ENCODE measurements around the gene TUBB2A.
A peak's percentile ranks its signal among the peaks of the same experiment; 100 is the strongest.
"Not testable (repeated sequence)": the region's sequence is repeated elsewhere in the genome, so short reads cannot be mapped to it uniquely, and the experiment has no call there.

Gene TUBB2A

DNA sequence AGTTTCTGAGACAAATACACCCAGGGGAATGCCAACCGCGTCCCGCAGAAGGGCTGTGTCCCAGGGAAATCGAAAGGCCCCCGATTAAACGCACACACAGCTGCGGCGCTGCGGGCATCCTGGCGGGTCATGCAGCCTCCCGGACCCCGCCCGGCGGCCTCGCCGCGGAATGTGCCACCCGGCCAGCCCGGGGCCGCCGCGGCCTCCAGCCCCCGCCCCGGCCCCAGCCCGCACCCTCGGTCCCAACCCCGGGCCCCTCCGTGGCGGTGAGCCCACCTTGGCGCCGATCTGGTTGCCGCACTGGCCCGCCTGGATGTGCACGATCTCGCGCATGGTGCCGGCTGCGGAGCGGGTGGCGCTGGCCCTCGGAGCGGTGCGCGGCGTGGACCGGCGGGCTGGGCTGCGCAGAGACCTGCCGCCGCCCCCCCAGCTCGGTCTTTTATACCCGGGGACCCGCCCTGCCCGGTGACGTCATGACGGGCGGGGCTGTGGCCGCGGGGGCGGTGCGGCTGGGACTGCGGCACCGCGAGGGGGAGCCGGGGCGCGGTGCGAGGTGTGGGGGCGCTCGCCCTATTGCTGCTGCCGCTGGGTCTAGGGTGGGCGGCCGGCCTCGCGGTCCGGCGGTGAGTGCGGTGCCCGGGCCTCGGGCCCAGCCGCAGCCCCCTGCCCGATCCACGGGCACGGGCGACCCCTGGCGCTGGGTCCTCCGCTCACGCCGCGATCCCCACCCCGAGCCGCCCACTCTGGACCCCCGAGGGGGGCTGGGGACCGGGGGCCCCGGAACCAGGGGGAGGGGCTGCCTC is at the start of gene TUBB2A:
TSS of gene TUBB2A (minus strand) at position 414 of the 803 bp plus-strand sequence. CDS start at position 333, 81 bp downstream.
- DNase-seq: peak; percentile 88

- DNase-seq: no peak
Measured at GRCh38 chr6:3206339-3207015, 49.1 kb upstream of the TUBB2A start.

- peak; percentile 97 for DNase-seq
Measured at GRCh38 chr6:3205913-3206312, 48.6 kb upstream of the TUBB2A start.

GRCh38 chr6:3204921-3205320 is 47.6 kb upstream of the TUBB2A start:
- DNase-seq: no peak

GRCh38 chr6:3202999-3203696 is 45.8 kb upstream of the TUBB2A start:
- DNase-seq: peak; percentile 62

- no peak for DNase-seq
Measured at GRCh38 chr6:3201388-3201787, 44.0 kb upstream of the TUBB2A start.

- no peak for DNase-seq
Measured at GRCh38 chr6:3200682-3201081, 43.3 kb upstream of the TUBB2A start.

DNA sequence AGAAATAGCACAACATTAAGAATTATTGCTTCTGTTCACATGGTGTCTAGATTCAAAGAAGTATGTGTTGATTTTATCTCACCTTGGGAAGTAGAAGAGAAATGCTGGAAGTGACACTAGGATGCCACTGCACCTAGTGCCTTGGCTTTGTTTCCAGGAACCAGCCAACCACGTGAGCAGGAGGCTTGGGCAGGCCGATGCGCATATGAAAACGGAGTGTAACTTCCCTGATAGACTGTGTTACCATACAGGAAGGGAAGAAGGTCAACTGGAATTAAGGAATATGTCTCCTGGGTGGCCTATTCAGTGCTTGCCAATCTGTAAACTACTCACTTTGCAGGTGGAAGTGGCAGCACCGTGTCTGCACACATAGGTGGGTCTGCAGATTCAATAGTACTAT is 42.0 kb upstream of the TUBB2A start:
- DNase-seq: no peak

DNA sequence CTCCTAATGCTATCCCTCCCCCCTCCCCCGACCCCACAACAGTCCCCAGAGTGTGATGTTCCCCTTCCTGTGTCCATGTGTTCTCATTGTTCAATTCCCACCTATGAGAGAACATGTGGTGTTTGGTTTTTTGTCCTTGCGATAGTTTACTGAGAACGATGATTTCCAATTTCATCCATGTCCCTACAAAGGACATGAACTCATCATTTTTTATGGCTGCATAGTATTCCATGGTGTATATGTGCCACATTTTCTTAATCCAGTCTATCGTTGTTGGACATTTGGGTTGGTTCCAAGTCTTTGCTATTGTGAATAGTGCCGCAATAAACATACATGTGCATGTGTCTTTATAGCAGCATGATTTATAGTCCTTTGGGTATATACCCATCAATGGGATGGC is 40.4 kb upstream of the TUBB2A start:
- DNase-seq: not testable (repeated sequence)

- no peak for DNase-seq
Measured at GRCh38 chr6:3196770-3197169, 39.4 kb upstream of the TUBB2A start.

DNA sequence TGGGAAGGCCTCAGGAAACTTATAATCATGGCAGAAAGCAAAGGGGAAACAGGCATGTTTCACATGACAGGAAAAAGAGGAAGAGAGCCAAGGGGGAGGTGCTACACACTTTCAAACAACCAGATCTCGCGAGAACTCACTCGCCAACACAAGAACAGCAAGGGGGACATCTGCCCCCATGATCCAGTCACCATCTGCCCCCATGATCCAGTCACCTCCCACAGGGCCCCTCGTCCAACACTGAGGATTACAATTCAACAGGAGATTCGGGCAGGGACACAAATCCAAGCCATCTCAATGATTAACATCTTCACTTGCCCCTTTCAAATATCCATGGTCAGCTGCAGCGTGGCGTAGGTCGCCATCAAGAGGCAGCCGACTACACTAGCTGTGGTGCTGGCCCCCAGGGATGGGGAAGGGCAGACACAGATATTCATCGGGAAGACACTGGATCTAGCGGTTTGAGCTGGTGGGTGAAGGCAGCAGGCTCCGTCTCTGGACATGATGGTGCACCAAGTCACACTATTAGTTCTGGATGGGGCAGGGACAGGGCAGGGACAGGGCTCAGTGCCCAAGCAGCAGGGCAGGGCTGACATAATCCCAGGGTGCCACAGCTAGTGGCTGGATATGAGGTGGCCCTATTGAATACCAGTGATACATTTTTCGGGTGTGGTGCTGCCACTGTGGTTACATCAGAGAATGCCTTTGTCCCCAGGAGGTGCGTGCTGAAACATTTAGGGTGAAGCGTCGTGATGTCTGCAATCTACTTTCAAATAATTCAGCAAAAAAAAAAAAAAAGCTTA is 38.6 kb upstream of the TUBB2A start:
- DNase-seq: no peak

- DNase-seq: no peak
Measured at GRCh38 chr6:3195420-3195694, 38.0 kb upstream of the TUBB2A start.

GRCh38 chr6:3194535-3195419 is 37.4 kb upstream of the TUBB2A start:
- DNase-seq: peak; percentile 39

GRCh38 chr6:3193102-3193849 is 35.9 kb upstream of the TUBB2A start:
- DNase-seq: no peak

- DNase-seq: no peak
Measured at GRCh38 chr6:3190779-3191178, 33.4 kb upstream of the TUBB2A start.

- DNase-seq: no peak
Measured at GRCh38 chr6:3190056-3190455, 32.7 kb upstream of the TUBB2A start.

GRCh38 chr6:3189192-3189591 is 31.8 kb upstream of the TUBB2A start:
- not testable (repeated sequence) for DNase-seq

DNA sequence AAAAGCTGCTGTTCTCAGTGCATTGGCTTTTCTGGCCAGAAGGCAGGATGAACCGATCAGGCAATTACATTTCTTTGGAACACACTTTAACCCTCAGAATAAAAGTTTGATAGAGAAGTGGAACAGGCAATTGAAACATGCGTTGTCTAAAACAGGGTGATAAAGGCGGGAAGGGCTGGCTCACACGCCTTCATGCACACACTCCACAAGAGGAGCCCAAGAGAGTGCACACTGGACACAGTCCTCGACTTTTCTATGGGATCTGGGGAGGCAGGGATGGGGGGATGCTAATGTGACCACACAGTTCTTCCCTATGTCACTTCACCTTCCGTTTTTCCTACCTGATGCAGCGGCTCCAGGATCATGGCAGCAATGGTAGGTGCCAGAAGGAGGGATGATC is 30.9 kb upstream of the TUBB2A start:
- no peak for DNase-seq

DNA sequence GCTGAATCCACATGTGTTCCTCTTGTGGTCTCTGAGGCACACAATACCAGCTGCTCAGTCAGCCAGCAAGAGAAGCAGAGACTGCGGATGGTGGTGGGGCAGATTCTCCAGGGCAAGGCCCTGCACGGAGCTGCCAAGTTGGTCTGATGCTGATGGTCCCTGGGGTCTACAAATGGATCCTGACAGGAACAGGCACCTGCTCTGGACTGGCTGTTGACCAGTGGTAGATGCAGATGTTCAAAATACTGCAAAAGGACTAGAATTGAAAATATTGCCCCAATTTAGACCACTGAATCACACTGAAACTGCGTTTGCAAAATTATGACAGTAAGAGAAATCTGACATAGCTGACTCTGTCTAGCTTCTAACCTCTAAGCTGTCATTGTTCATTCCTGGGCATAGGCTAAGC is 29.6 kb upstream of the TUBB2A start:
- no peak for DNase-seq

GRCh38 chr6:3183066-3183465 is 25.7 kb upstream of the TUBB2A start:
- DNase-seq: no peak

DNA sequence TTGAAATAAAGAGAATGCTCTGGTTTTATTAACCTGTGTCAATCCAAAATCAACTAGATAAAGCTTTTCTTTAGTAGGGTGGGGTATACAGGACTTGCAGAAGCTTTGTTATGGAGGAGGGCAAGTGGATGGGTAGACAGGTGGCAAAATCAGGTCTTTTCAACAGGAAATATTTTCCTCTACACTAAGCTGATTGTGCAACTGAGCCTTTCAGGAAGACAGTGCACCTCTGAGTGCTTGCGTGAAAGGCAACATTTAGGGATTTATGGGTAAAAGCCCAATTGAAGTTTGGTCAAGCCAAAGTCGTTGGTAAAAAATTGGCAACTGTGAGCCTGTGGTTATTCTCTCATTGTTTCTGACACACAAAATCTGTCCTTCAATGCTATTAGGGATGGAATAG is 23.8 kb upstream of the TUBB2A start:
- no peak for DNase-seq

Measured in fibroblast of skin of right biceps (primary cell).